GM18858 (cell line): ENCODE data around the gene ADM5.

Experiments
- ATAC-seq: cut with Tn5 transposase; IDR thresholded peaks from one replicate; pipeline ENCODE4 v1.9.1; 2021; ENCODE audit not compliant: unreplicated experiment

Gene ADM5

DNA sequence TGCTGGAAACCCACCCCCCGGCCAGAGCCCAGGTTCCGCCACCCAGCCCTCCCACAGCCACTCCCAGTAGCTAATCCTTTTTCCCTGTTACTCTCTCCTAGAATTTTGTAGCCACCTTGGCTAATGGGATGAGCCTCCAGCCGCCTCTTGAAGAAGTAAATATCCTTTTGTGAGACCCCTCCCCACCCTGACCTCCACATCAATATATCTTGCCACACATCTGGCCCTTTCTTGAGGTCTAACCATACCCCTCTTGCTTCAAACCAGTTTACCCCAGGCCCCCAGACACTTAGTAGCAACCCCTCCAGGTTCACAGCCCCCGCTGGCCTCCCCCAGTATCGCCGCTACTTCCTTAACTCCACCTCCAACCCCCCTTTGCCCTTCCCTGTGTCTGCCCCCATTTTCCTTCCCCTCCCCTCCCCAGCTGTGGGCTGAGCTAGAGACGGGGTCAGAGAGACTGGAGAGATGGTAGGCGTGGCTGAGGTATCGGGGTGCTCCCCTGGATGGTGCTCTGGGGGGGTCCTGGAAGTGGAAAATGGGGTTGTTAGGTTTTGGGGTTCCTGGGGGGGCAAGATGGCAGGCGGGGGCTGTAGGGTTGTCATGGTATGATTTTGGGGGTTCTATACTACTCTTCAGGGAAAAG, 9.5 kb upstream of the ADM5 start:
- ATAC-seq: no peak

DNA sequence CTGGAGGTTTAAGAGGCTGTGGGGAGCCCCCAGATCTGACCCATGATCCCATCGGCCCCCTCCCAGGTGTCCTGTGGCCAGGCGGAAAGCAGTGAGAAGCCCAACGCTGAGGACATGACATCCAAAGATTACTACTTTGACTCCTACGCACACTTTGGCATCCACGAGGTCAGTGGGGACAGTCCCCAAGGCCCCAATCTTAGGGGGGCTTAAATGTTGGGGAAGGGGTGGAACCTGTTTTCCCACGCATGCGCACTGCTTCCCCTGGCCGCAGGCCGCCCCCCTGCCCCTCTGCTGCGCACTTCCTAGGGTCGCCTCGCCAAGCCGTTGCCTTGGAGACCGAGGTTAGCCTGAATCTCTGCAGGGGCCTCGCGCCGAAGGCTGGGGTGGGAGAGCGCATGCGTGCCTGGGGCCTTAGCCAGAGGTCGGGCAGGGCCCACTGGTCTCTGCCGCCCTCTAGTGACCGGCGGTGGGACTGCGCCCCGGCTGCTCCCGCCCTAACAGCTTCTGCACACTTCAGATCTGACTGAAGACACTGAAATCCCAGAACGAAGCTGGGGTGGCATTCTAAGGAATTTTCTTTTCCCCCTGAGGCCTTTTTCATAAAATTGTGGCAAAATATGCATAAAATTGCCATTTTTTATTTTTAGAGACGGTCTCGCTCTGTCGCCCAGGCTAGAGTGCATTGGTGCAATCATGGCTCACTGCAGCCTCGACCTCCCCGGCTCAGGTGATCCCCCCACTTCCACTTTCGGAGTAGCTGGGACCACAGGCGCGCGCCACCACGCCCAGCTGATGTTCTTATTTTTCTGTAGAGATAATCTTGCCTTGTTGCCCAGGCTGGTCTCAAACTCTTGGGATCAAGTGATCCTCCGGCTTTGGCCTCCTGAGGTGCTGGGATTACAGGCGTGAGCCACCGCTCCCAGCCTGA, 8.7 kb upstream of the ADM5 start:
- no peak for ATAC-seq

GRCh38 chr19:49681830-49682229, 7.6 kb upstream of the ADM5 start:
- no peak for ATAC-seq

DNA sequence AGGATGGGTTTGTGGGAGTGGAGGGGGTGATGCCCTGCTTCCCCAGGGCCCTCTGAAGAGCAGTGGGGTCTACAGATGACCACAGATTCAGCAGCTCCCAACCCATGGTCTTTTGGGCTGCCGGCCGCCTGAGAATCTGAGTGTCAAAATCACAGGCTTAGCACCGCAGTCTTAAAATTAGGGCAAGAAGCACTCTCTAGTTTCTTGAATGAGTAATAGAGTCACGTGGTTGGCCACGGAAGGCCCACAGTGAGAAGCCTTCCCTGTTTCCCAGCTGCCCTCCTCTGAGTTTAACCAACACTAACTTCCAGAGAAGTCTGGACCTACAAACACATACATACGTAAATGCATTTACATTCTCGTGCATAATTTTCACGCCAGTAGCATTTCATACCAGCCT, 7.1 kb upstream of the ADM5 start:
- ATAC-seq: no peak

DNA sequence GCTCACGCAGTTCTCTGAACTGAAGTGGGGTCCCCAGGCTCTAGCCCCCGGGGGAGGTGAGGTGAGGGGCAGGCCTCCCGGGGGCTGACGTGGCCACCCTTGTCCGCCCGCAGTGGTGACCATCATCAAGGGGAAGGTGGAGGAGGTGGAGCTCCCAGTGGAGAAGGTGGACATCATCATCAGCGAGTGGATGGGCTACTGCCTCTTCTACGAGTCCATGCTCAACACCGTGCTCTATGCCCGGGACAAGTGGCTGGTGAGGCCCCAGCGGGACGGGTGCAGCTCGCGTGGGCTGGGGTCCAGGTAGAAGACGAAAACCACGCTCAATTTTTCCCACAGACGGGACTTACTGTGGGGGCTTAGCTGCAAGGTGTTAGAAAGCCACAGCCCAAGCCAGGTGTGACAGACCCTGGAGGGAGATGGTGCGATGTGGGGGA, 5.6 kb upstream of the ADM5 start:
- no peak for ATAC-seq

DNA sequence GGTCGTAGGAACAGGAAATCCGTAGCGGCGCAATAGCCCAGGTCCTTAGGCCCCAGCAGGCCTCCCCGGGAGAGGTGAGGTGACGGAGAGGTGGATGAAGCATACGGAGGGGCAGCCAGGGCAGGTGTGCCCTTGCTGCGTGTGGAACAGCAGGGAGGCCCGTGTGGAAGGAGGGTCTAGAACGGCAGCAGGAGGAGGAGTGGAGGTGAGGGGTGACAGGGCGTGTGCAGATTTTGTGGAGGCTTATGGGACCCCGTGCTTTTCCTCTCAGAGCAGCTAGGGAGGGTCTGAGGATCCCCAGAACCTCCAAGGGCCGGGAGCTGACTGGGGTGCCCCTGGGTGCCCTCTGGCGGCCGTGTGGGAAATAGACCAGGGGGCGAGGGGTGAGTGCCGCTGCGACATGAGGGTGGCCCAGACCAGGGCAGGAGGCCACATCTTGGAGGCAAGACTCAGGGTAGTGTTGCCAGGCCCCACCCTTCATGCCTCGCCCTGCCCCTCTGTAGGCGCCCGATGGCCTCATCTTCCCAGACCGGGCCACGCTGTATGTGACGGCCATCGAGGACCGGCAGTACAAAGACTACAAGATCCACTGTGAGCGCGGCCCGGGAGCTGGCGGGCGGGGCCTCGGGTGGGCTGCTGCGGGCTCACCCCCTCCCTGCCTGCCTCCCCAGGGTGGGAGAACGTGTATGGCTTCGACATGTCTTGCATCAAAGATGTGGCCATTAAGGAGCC, 5.0 kb upstream of the ADM5 start:
- no peak for ATAC-seq

GRCh38 chr19:49684983-49685553, 4.3 kb upstream of the ADM5 start:
- ATAC-seq: no peak

DNA sequence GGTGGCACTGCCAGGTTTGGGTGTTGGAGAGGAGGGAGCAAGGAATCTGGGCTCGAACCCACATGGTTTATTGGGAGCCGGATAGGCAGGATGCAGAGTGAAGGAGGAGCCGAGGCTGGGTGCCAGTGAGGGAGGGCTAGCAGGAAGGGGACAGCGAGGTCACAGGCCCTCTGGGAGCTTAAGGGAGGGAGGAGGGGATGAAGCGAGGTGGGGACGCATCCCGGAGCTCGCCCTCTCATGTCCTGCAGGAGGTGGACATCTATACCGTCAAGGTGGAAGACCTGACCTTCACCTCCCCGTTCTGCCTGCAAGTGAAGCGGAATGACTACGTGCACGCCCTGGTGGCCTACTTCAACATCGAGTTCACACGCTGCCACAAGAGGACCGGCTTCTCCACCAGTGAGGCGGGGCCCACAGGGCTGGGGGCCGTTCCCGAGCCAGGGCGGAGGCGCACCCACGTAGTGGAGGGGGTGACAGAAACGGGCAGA, 3.5 kb upstream of the ADM5 start:
- no peak for ATAC-seq

DNA sequence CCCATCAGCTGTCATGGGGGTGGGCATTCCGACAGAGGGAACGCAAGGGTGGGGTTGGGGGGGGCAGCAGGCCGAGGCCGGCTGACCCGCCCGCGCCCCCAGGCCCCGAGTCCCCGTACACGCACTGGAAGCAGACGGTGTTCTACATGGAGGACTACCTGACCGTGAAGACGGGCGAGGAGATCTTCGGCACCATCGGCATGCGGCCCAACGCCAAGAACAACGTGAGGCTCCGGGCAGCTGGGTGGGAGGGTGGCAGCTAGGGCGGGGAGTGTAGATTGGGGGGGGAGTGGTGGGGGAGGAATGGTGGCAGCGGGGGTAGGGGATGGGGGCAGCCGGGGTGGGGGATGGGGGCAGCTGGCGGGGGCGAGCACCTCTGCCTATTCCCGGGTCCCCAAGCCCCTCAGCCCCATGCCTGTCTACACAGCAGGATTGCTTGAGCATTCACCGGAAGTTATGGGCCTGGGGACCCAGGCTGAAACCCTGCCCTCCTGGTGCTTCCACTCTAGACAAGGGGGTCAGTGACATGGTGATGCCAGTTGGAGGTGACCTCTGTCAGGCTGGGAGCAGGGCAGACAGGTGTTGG, 2.8 kb upstream of the ADM5 start:
- ATAC-seq: no peak

GRCh38 chr19:49687150-49687549, 2.2 kb upstream of the ADM5 start:
- ATAC-seq: no peak

- no peak for ATAC-seq
These were observed 1.7 kb upstream of the ADM5 start for GRCh38 chr19:49687566-49688316.

DNA sequence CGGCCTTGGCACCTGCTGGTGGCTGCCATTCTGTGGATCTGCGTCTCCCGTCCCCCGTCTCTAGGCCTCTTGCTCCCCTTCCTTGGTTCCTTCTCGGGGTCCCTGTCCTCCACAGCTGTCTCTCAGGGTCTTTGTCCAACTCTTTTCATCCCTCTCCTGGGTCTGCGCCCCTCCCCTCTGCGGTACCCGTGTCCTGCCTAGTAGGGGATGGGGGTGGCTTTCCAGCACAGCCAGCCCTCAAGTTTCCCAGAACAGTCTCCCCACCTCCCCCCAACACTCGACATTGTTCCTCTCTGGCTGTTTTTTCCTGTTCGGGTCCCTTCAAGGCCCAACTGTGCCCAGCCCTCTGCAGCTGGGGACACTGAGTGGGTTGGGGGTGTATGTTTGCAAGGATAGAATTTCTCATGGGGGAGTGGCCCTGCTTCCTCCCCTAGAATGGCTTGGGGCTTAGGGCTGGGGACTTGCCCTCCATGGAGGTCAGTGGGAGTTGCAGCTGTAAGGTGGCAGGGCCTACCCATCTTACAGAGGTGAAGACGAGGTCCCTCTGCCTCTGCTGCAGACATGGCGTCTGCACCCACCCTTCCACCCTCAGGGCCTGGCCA, 762 bp upstream of the ADM5 start:
- ATAC-seq: no peak

GRCh38 chr19:49690079-49690655, 773 bp downstream of the ADM5 start:
- no peak for ATAC-seq

DNA sequence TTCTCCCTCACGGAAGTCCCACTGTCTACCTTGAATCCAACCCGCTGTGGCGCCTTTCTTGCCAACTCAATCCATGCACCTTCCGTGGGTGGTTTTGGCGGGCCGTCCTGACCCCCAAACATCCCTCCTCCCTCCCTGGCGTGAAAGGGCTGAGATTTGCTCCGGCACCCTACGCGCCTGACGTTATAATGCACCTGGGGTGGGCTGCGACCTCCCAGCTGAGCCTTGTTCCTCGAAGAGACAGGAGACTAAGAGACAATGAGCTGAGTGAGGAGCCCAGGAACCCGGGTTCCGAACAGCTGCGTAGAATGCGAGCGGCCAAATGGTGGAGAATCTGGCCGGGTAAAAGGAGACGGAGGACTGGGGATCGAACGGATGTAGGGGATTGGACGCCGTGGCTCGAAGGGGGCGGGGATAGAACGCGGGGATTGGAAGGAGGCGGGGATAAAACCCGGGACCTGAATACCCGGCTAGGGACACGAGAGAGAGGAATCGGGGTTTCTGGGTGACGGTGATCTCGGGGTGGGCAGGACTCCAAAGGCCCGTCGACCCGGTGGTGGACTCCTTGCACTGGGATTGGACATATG, 1.4 kb downstream of the ADM5 start, which contains the start of gene CPT1C:
TSS of gene CPT1C (plus strand) at position 461 of the 587 bp plus-strand sequence. CDS start 1,137 bp downstream, outside the sequence.
- ATAC-seq: no peak

DNA sequence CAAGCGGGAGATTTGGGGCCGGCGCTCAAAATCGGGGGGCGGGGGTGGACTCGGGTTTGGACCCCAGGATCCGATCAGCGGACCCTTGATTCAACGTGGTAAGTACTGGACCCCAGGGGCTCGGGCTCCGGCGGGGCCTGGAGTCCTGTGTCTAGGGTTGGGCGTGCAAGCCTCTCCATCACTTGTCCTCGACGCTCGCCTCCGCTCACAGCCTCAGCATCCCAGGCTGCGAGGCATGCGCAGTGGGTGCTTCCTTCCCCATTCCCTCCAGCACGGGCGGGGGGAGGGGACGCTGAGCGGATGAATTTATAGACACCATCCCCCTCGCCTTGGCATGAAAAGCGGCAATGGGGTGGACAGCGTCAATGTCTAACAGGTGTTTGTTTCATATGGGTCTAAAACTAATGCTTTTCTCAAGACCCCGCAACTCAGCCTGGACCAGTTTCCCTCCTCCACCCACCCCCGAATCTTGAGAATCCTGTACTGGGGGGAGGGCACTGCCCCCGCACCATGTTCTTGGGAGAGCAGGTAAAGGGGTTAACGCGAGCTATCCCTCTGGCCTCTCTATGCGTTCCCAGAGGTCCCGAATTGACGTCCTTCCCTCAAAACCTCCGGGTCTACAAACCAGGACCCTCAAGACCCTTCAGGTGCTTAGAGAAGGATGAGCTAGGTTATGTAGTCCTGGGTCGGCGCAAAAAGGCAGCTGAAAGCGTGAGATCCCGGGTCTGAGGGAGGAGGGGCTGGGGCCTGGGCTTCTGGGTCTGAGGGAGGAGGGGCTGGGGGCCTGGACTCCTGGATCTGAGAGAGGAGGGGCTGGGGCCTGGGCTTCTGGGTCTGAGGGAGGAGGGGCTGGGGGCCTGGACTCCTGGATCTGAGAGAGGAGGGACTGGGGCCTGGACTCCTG, 2.1 kb downstream of the ADM5 start:
- ATAC-seq: no peak

GRCh38 chr19:49692147-49692506, 2.7 kb downstream of the ADM5 start:
- no peak for ATAC-seq

DNA sequence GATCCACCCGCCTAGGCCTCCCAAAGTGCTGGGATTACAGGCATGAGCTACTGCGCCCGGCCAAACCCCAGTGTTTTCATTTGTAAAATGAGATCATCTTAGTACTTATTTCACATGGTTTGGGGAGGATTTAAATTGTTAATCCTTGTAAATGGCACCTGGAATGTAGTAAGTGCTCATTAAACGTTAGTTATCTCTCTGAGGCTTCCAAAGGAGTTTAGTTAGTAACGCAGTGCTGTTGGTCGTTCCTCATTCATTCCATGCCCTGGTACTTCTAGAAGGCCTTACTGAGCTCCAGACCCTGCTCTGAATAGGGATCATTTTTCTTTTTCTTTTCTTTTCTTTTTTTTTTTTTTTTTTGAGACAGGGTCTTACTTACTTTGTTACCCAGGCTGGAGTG, 6.7 kb downstream of the ADM5 start:
- no peak for ATAC-seq

DNA sequence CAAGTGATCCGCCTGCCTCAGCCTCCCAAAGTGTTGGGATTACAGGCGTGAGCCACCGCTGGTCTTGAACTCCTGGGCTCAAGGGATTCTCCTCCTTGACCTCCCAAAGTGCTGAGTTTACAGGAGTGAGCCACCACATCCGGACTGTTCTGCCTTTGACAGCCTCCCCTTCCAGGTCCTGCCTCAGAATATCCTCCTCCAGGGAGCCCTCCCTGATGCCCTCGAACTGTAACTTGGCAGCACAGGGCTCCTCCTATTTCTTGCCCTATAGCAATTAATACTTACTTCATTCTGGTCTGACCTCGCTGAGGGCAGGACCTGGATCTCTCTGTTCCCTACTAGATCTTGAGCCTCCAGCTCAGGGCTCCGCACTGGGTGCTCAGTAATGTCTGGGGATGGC, 7.5 kb downstream of the ADM5 start:
- no peak for ATAC-seq
